ENCODE data around the gene ACOT6.

DNA sequence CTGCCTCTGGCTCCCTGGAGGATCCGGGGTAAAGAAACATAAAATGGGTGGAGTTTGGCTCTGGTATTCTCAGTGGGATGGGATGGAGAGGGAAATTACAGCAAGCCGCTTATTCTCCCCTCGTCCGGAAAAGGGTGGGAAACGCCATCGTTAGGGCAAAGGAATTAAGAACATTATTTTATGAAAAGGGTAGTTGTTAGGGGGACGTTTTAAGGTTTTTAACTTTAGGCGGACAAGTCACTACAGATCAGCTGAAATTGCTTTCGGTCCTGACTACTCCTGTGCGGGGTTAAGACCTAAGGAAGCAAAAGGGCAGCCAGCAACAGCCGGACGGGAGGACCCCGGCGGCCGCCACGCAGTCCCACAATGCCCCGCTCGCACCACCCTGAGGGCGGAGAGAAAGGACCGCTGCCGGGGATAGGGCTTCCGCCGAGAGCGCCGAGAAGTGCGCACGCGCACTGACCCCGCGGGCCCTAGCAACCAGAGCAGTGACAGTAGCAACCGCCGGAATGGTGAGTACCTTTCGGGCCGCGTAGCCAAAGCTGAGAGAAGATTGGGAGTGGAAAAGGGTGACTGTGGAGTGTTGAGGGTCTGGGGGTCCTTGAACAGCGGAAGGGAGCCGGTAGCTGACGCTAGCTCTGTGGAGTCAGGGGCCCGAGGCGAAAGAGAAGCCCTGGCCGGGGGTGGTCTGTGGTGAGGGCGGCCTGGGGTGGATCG, 32.4 kb downstream of the ACOT6 start, which contains the start of gene DNAL1:
- TF ChIP-seq ESRRA (IDR thresholded peaks at IDR 0.05; ENCODE audit: borderline replicate concordance, low read length): no peak
- peak; percentile 86 for TF ChIP-seq MAX (IDR thresholded peaks at IDR 0.05)
- TF ChIP-seq, protein P1, sequence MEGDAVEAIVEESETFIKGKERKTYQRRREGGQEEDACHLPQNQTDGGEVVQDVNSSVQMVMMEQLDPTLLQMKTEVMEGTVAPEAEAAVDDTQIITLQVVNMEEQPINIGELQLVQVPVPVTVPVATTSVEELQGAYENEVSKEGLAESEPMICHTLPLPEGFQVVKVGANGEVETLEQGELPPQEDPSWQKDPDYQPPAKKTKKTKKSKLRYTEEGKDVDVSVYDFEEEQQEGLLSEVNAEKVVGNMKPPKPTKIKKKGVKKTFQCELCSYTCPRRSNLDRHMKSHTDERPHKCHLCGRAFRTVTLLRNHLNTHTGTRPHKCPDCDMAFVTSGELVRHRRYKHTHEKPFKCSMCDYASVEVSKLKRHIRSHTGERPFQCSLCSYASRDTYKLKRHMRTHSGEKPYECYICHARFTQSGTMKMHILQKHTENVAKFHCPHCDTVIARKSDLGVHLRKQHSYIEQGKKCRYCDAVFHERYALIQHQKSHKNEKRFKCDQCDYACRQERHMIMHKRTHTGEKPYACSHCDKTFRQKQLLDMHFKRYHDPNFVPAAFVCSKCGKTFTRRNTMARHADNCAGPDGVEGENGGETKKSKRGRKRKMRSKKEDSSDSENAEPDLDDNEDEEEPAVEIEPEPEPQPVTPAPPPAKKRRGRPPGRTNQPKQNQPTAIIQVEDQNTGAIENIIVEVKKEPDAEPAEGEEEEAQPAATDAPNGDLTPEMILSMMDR (IDR thresholded peaks at IDR 0.05): no peak
- TF ChIP-seq POLR2A (IDR thresholded peaks at IDR 0.05; ENCODE audit: low read length): peak; percentile 90
- TF ChIP-seq HDAC2 (IDR thresholded peaks at IDR 0.05): no peak
- TF ChIP-seq CHD4 (IDR thresholded peaks at IDR 0.05; ENCODE audit: borderline replicate concordance): no peak
- TF ChIP-seq RAD21 (conservative IDR thresholded peaks at IDR 0.05 in 1 of 2, IDR thresholded peaks at IDR 0.05 in 1 of 2): no peak
- no peak for TF ChIP-seq SREBF2 (IDR thresholded peaks at IDR 0.05)
- peak; percentile 47; the same call in 1 of the 2 replicates for TF ChIP-seq RFX5 (IDR thresholded peaks at IDR 0.05)
- TF ChIP-seq NFE2L2 (conservative IDR thresholded peaks at IDR 0.05; ENCODE audit: low read length): no peak

Measured in A549 (cell line).